GM12878 (cell line): ENCODE measurements around the gene BARHL1.

ENCODE experiments used
- ATF3 ChIP-seq: IDR thresholded peaks from 2 replicates; pipeline ENCODE4 v1.6.1; 2011; ENCODE audit warnings: low read depth, mild to moderate bottlenecking, low read length, moderate library complexity, borderline replicate concordance; ENCODE audit errors: extremely low read depth
- CTCF ChIP-seq, 3 experiments: IDR thresholded peaks in 2 of 3; conservative IDR thresholded peaks in 1 of 3; 2 replicates each; pipeline ENCODE4 v1.5.1; 2011; ENCODE audit warnings: low read depth in 3 of 3, low read length in 3 of 3, mild to moderate bottlenecking in 3 of 3, control low read depth in 2 of 3, moderate library complexity in 2 of 3, inconsistent platforms in 1 of 3, mixed read lengths in 1 of 3; ENCODE audit not compliant: control insufficient read depth in 2 of 3, insufficient read depth in 1 of 3; ENCODE audit errors: extremely low read depth in 1 of 3
- MAX ChIP-seq: IDR thresholded peaks from 2 replicates; pipeline ENCODE4 v1.6.1; 2012; ENCODE audit warnings: low read depth, low read length, improper control_type of control experiment
- NBN ChIP-seq: fragments of 450-650 bp; IDR thresholded peaks from 2 replicates; pipeline ENCODE4 v1.6.1; 2016
- NR2C1 ChIP-seq: fragments of 450-650 bp; IDR thresholded peaks from 2 replicates; pipeline ENCODE4 v1.6.1; 2017; ENCODE audit warnings: antibody characterized with exemption, mild to moderate bottlenecking, moderate library complexity
- SIN3A ChIP-seq: IDR thresholded peaks from 2 replicates; pipeline ENCODE4 v1.6.1; 2012; ENCODE audit warnings: low read depth, low read length, improper control_type of control experiment
- SKIL ChIP-seq: fragments of 450-650 bp; IDR thresholded peaks from 2 replicates; pipeline ENCODE4 v1.6.1; 2017; ENCODE audit warnings: mild to moderate bottlenecking, low read depth, inconsistent platforms; ENCODE audit not compliant: poor library complexity, severe bottlenecking
- SP1 ChIP-seq: IDR thresholded peaks from one replicate; pipeline ENCODE4 v1.6.1; 2011; ENCODE audit warnings: low read depth, low read length
- TARDBP ChIP-seq: IDR thresholded peaks from 2 replicates; pipeline ENCODE4 v1.6.1; 2016; ENCODE audit warnings: borderline replicate concordance
- USF2 ChIP-seq: IDR thresholded peaks from 2 replicates; pipeline ENCODE4 v1.6.1; 2011; ENCODE audit warnings: low read depth, low read length, improper control_type of control experiment, borderline replicate concordance
- YY1 ChIP-seq: IDR thresholded peaks from 2 replicates; pipeline ENCODE4 v1.6.1; 2011; ENCODE audit warnings: low read depth, mild to moderate bottlenecking, low read length

GRCh38 chr9:132584601-132585560 lies 2.5 kb downstream of the BARHL1 start:
- TF ChIP-seq ATF3 (no peak), NBN (no peak), CTCF (IDR thresholded peaks at IDR 0.05 in 2 of 3, conservative IDR thresholded peaks at IDR 0.05 in 1 of 3; ENCODE audit: control insufficient read depth in 2 of 3, extremely low read depth in 1 of 3, insufficient read depth in 1 of 3, low read depth in 3 of 3, low read length in 3 of 3) (no peak), USF2 (no peak), SP1 (no peak), YY1 (no peak), SKIL (no peak), MAX (no peak), SIN3A (no peak), TARDBP (no peak), NR2C1 (no peak)
